NCI-H2107 treated with DMSO at 0.1 percent for 48 hours (cell line): Measurements from ENCODE around the gene SERPINA12.
"Not testable (repeated sequence)": the region's sequence is repeated elsewhere in the genome, so short reads cannot be mapped to it uniquely, and the experiment has no call there.

Source experiments
- DNase-seq: peaks from one replicate; lab custom pipeline; 2025; ENCODE audit not compliant: unreplicated experiment; lab: John Stamatoyannopoulos, UW

Gene SERPINA12

DNA sequence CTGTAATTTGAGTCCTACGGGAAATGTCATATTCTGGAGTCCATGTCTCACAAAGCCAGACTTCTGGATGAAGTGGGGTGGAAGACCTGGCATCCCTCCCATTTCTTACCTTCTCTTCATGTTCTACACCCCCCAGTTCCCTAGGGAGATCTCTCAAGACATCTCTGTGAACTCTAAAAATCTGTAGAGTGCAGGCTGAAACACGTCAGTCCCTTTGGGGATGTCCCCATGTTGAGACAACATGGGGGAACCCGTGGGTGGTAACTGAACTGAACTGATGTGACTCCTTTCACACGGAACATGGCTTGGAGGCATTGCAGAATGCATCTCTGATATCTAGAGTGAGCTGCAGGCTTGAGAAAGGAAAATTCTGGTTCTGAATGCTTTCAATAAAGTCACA lies 15.2 kb downstream of the SERPINA12 start:
- no peak for DNase-seq

- DNase-seq: no peak
Observed at GRCh38 chr14:94491511-94491910, 17.8 kb downstream of the SERPINA12 start.

GRCh38 chr14:94489336-94489735 lies 19.9 kb downstream of the SERPINA12 start:
- DNase-seq: no peak

- DNase-seq: no peak
Observed at GRCh38 chr14:94486883-94487282, 22.4 kb downstream of the SERPINA12 start.

DNA sequence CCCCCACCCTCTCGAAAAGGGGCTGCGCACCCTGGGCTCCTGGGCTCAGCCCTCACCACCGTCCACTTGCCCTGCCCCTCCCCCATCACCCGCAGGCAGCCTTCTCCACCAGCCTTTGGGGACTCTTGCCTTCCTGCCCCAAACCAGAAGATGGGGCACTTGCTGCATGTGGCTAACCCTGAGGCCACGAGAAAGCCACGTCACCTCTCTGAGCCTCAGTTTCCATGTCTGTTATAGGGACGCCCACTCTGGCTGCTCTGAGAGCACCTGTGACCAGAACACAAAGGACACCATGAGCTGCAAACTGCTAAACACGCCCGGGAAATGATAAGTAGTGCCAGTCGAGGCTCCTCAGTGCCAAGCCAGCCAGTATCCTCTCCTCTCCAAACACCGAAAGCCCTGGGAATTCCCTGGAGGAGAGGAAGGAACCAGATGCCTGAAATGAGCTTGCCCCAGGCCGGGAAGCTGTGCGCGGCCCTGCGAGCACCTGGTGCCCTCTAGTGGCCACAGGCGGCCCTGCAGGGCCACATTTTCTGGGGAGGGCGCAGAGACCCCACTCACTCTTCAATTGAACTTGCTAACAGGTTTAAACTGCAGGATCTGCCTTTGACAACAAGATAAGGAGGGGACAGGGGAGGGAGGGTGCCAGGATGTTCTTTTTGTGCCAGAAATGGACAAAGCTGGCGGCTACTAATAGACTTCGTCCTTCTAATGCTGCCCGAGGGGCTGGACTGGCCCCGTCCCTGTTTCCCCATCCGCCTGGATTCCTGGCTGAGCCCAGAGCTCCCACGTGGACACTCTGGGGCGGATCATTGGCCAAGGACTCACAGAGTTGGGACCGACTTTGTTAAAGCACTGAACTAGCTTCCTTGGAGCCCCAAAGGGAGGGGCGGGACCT lies 23.1 kb downstream of the SERPINA12 start:
- DNase-seq: peak; percentile 12

DNA sequence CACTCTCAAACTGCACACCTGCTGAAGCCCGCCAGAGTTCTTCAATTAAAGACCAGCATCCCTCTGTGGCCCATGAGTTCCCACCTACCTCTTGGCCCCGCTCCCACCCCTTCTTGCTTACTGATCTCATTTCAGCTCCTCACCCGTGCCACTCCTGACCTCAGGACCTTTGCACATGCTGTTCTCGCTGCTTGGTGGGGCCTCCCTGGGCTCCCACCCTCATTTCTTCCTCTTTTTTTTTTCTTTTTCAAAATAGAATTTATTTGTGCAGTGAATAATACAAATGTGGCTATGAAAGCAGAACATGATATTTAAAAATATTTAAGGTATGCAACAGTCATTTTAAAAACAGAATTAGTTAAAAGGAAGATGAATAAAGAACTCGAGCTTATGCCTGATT lies 24.8 kb downstream of the SERPINA12 start:
- no peak for DNase-seq

- DNase-seq: no peak
Observed at GRCh38 chr14:94483729-94484275, 25.5 kb downstream of the SERPINA12 start.

- DNase-seq: no peak
Observed at GRCh38 chr14:94483071-94483451, 26.2 kb downstream of the SERPINA12 start.

GRCh38 chr14:94482132-94483070 lies 26.9 kb downstream of the SERPINA12 start:
- DNase-seq: not testable (repeated sequence)

- no peak for DNase-seq
Observed at GRCh38 chr14:94481468-94482131, 27.7 kb downstream of the SERPINA12 start.

GRCh38 chr14:94480809-94481208 lies 28.5 kb downstream of the SERPINA12 start:
- DNase-seq: no peak

- DNase-seq: no peak
Observed at GRCh38 chr14:94478420-94478819, 30.8 kb downstream of the SERPINA12 start.

DNA sequence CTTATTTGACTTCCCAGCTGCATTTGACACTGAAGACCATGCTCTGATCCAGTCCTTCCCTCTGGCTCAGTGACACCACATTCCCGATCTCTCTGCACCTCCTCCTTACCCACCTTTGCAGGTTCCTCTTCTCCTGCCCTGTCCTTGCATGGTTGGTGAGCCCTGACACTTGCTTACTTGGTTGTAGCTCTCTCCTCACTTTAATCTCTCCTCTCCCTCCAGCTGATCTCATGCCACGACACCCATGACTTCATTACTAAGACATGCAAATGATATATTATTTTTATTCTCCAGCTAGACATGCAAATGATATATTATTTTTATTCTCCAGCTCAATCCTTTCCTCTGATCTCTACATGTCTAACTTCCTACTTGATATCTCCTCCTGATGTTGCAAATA lies 33.2 kb downstream of the SERPINA12 start, which contains the start of gene SERPINA9:
TSS of gene SERPINA9 (minus strand) at position 175 of the 400 bp plus-strand sequence. CDS start 6,357 bp downstream, outside the sequence.
- DNase-seq: no peak

DNA sequence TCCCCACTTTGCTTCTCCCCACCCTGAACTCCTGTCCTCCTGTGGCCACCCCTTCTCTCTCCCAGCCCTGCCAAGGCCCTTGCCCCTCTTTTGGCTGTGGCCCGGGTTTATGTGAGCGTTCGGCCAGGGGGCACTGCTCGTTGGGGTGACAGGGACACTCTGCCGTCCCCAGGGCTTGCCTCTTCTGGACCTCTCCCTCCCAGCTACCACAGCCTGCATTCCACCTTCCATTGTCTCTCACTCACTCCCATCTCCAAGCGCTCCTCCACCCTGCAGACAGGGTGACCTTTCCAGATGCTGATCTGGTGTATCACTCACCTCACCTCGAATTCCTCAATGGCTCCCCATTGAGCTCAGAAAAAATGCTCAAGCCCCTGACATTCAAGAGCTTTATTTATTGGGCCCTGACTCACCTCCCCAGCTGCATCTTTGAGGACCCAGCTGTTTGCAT lies 34.7 kb downstream of the SERPINA12 start:
- DNase-seq: no peak

GRCh38 chr14:94473666-94474410 lies 35.4 kb downstream of the SERPINA12 start:
- DNase-seq: no peak

- no peak for DNase-seq
Observed at GRCh38 chr14:94472842-94473241, 36.4 kb downstream of the SERPINA12 start.

- DNase-seq: no peak
Observed at GRCh38 chr14:94471045-94471444, 38.2 kb downstream of the SERPINA12 start.

DNA sequence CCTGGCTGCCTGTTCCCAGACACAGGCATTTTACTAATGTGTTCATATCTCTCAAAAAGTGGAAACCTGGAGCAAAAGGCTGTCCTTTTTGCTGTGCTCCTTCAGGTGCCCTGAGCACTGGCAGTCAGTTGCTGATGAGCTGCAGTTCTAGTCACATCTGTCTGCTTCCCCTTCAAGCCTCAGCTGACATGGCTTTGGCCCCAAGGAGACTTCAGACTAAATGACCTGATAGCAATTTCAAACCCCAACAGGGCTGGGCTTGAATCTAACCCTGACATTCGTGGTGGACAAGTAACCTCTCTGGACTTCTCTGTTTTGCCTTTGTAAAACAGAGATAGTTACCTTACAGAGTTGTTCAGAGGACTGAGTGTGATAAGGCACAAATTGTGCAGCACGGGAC lies 39.0 kb downstream of the SERPINA12 start:
- DNase-seq: no peak

DNA sequence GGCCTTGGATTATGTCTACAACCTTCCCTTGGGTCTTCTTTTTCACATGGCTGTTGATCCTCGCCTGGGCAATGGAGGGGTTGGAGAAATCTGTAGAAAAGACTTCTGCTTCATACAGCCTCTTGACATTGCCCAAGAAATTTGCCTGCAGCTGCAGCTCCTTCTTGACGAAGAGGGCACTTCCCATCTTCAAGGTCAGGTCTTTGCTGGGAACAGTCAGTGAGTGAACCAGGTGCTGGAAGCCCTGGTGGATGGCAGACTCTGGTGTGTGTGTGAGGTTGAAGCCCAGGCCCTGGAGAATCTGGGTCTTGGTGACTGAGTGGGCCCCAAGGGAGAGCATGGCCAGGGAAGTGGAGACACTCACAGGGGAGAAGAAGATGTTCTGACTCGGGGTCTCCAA lies 40.0 kb downstream of the SERPINA12 start:
- no peak for DNase-seq
